HG02852 (cell line): ENCODE results near the gene ELMO3.

Experiments
- ATAC-seq: cut with Tn5 transposase; IDR thresholded peaks from one replicate; pipeline ENCODE4 v1.9.1; 2021; ENCODE audit warnings: mild to moderate bottlenecking, moderate library complexity; ENCODE audit not compliant: unreplicated experiment

Gene ELMO3, protein sequence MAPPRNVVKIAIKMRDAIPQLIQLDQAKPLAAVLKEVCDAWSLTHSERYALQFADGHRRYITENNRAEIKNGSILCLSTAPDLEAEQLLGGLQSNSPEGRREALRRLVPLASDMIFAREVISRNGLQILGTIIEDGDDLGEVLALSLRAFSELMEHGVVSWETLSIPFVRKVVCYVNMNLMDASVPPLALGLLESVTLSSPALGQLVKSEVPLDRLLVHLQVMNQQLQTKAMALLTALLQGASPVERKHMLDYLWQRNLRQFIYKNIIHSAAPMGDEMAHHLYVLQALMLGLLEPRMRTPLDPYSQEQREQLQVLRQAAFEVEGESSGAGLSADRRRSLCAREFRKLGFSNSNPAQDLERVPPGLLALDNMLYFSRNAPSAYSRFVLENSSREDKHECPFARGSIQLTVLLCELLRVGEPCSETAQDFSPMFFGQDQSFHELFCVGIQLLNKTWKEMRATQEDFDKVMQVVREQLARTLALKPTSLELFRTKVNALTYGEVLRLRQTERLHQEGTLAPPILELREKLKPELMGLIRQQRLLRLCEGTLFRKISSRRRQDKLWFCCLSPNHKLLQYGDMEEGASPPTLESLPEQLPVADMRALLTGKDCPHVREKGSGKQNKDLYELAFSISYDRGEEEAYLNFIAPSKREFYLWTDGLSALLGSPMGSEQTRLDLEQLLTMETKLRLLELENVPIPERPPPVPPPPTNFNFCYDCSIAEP

DNA sequence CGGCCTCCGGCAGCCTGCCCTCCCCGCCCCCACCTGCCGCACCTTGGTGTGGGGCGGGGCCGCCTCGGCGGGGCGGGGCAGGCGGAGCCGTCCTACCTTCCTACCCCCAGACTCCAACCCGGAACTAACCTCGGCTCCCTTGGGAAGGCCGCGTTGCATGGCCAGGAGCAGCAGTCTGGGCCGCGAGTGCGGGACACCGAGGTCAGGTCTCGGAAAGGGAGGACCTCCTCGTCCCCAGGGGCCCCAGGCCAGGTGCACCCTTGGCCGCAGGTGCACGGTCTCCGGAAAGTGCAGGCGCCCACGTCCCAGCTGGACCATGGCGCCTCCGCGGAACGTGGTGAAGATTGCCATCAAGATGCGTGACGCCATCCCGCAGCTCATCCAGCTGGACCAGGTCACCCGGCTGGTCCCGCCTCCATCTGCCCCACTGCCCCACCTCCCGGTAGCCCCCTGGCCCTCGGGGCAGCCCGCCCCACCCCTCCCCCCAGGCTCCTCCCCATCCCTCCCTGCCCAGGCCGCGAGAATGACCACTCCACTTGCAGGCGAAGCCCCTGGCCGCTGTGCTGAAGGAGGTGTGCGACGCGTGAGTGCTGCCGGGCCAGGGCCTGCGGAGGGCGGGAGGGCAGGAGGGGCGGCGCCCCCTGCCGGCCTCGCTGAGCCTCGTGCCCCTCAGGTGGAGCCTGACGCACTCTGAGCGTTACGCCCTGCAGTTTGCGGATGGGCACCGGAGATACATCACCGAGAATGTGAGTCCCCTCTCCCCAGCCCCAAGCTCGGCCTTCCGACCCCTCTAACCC, at the start of gene ELMO3:
Gene ELMO3, plus strand, starts transcription at position 121 of the 797 bp plus-strand sequence. Its CDS starts 196 bp downstream, at position 317.
- no peak for ATAC-seq

DNA sequence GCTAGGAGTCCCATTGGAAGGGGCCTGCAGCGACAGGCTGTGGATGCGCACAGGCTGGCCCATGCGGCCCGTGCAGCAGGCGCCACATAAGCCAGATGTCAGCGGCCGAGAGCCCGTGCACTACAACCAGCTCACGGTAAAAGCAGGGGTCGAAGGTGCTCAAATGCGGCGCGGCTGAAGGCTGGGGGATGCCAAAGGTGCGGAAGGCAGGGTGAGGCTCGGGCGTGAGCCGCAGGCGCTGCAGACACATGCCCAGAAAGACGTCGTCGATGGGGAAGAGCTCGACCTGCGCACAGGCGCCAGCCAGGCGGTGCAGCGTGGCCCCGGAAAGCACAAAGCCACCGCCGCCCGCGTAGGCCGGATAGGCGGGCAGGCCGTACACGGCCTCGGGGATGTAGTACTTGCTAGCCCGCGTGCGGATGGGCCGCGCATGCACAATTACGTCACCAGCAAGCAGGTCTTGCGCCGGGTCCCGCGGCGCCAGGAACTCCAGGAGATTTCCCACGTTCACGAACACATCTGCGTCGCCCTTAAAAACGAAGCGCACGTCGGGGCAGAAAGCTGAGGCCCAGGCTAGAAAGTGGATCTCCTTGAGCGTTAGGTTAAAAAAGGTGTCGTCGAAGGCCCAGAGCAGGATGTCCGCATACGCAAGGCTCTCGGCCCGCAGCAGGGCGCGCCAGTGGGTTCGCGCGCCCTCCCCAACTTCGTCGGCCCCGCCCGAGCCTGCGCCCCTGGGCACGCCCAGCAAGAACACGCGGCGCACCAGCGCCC, 49.5 kb upstream of the ELMO3 start:
- no peak for ATAC-seq

DNA sequence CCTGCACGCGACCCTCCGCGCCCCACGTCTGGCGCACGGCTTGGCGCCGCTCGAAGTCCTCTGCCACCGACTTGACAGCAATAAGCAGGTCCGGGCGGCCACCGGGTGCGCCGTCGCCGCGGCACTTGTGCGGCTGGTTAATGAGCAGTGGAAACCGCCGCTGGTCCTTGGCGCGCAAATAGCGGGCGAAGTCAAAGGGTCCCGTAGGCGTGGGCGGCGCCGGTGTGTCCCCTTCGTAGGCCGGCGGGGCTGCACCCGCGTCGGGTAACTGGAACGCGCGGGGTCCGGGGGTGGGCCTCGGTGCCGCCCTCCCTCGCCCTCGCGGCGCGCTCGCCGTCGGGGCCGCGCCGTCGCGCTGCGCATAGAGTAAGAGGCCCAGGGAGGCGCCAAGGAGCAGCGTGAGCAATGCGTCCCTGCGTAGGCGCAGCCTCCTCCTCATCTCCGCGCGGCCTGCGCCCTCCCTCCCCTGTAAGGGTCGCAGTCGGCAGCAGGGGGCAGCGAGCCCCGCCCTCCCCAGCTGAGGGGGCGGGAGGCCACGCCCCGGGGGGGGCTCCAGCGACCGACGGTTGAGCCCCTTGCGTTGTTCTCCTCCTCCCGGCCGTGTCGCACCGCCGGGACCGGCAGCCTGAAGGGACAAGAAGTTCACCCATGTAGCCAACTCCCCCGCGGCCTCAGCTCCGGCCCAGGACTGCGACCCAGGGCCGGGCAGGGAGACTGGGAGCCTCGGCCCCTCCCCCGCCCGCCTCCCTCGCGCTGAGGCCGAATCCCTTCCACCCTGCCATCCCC, 48.7 kb upstream of the ELMO3 start:
- ATAC-seq, result peak; percentile 30

GRCh38 chr16:67150833-67151396, 48.0 kb upstream of the ELMO3 start, which contains the start of gene B3GNT9:
Gene B3GNT9 (minus strand): TSS chr16:67150998. CDS start chr16:67150485, 513 bp downstream.
- peak; percentile 67 for ATAC-seq

DNA sequence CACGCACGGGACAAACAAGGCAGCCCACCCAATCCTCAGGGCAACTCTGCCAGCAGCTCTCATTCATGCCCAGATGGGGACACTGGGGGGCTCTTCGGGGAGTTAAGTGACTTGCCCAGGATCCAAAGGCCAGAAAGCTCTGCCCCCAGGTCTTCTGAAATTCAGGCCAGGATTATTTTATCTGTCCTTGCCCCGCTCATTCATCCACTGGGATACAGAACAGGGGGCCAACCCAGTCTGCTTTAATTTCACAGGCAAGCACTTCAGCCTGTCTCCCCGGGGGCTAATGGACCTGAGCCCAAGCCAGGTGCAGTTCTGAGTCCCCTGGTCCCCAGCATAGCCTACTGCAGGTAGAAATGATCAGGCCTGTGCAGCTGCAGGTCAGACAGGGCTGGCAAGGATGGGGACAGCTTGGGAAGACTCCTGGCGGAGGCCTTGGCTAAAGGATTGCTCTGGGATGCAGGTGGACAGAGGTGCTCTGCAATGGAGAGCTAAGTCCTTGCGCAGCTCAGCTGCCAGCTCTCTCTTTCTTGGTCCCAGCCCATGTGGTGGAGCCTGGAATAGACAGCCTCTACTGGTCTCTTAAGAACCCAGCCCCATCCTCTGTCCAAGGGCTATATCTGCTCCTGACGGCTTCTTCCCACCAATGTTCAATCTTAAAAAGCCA, 47.4 kb upstream of the ELMO3 start:
- no peak for ATAC-seq

GRCh38 chr16:67154578-67155294, 44.2 kb upstream of the ELMO3 start:
- no peak for ATAC-seq

DNA sequence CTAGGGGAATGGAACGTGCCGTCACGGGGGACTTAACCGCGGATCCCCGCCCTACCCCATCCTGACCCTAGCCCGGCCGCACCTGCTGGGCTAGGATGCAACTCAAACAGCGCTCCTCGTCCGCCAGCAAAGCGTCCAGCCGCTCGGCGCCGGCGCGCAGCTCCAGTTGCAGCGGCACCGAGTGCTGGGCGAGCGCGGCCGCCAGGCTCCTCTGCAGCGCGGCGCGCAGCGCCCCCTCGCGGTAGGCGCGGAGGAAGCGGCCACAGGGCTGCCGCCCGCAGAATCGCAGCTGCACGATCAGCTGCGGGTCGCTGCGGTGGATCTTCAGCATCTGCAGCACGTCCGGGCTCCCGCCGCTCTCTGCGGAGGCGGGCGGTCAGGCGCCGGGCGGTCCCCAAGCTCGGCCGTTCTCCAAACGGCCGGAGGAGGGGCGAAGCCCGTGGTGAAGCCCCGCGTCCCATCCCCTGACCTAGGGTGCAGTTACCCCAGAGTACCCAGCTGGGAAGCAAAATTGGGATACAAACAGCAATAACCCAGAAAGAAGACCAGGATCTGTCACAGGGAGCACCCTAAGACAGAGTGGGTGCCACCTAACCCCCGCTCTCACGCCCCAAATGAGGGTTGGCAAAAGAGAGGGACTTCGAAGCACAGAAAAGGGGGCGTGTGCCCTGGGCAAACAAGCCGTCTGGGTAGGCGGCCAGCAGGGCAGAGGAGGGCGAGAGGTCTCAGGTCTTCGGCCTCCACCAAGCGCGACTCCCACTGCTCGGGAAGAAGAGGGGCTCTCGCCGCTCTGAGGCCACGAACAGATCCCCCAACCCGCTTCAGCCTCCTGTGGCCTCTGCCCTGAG, 43.4 kb upstream of the ELMO3 start:
- no peak for ATAC-seq

GRCh38 chr16:67156143-67156844, 42.6 kb upstream of the ELMO3 start:
- ATAC-seq, result no peak

DNA sequence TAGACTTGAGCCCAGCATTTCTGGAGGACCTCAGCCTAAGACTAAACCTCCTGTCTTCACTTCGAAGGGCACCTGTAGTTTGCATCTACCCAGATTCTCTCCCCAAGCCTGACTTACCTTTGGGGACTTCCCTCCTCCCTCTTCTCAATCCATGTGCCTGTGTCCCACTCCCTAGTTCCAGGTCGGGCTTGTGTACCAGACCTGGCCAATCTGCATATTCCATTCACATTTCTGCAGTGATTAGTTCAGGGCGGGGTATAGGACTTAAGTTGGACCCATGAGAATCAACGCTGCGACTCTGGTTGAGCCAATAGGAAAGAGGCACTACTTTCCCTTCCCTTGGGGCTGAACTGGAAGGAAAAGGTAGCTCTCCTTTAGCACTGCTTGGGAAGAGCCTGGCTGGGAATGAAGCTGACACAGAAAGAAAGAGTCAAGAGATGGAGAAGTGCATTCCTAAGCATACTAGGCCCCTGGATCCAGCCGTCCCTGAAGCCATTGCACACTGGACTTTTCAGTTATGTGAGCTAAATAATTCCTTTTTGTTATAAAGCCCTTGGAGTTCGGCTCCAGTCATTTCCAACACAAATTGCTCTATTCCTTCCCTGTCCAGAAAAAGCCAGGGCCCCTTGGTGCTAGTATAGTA, 41.7 kb upstream of the ELMO3 start:
- no peak for ATAC-seq

DNA sequence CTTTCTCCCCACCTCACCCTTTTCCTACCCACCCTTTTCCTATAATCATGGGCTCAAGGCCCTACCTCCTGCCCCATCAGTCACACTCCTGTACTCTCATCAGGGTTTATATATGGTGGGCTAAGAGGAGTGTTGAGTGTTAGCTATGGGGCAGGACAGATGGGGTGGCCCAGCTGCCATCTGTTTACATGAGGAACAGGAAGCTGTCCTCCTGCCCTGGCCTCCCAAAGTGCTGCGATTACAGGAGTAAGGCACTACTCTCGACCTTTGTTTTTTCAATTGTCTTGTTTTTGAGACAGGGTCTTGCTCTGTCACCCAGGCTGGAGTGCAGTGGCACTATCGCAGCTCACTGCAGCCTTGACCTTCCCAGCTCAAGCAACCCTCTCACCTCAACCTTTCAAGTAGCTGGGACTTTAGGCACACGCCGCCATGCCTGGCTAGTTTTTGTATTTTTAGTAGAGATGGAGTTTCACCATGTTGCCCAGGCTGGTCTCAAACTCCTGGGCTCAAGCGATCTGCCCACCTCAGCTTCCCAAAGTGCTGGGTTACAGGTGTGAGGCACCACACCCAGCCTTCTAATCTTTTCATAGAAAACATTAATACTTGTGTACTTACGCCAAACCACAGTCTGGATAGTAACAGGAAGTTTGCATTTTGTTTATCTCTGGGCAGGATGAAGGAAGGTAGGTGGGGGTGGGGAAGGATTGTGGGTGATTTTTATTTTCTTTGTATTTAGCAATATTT, 40.9 kb upstream of the ELMO3 start:
- no peak for ATAC-seq

DNA sequence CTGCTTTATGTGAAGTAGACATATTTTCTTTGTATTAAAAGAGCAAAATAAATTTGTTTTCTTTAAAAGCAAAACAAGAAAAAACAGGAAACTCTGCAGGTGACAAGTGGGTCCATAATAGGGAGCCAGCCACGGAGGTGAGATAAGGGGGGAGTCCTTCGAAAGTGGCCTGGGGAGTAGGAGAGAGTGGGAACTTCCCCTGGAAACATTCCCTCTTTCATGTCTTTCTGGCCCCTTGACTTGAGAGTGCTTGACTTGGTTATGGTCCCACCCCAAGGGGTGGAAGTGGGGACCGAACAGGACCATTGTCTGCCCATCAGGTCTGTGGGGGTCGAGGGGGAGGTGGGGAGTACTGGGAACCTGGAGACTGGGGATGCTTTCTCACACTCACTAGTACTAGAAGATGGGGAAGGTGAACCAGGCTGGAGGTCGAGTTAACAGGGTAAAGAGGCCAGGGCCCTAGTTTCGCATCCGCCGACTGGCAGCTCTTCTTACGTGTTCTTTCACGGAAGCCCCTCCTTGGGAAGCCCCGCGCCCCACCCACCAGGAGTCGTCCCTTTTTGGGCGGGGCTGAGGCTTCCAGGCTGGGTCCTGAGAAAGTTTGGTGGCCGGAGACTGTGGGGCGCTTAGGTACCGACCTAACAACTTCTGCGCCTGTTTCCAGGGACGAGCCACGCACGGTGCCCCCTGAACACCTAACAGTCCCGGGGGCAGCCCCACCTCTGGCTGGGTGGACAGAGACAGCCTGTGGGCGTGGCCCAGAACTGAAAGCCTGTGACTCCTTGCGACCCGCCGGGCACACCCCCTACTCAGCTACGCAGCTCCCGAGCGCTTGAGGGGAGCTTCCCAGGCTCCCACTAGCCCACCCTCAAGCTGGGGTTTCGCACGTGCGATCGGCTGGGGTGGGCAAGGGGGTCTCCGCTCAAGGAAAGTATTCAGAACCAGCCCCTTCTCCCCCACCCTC, 40.0 kb upstream of the ELMO3 start:
- peak; percentile 34 for ATAC-seq

DNA sequence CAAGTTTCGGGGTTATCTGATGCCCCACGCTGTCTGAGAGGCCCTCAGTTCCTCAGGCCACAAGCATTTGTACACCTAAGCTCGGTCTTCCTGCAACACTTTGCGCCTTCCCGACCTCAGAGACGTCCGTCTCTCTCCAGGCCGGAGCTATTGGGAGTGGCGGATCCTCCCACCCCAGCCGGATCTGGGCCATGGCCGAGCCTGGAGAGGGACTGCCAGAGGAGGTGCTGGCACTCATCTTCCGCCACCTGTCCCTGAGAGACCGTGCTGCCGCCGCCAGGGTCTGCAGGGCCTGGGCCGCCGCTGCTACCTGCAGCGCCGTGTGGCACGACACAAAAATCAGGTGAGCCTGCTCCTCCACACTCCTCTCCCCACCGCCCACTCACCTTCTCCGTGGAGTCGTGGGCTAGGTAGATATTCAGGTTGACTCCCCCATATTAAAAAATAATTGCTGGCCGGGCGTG, 37.3 kb upstream of the ELMO3 start:
- no peak for ATAC-seq

DNA sequence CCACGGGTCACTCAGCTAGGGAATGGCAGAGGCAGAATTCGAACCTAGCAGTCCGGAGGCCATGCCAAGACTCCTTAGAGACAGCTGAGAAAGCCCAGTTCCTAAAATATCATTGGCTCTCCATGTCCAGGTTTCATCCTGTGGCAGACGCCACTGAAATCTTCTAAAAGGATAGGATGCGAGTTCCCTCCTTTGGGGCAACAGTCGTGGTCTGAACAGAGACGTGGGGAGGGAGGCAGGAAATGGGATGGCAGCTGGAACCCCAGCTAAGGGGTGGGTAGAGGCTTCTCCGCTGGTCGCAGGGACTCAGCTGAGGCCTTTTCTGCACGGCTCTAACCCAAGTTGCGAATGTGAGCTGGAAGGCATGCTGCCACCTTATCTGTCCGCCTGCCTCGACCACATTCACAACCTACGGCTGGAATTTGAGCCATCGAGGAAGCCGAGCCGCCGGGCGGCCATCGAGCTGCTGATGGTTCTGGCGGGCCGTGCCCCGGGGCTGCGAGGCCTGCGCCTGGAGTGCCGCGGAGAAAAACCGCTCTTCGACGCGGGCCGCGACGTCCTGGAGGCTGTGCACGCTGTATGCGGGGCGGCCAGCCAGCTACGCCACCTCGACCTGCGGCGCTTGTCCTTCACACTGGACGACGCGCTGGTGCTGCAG, 36.3 kb upstream of the ELMO3 start:
- no peak for ATAC-seq
